Caco-2 (cell line): ENCODE measurements around the gene VTI1A. TPM values are rescaled to one million over a fixed set of nuclear protein-coding genes. Genes with fewer than 3 reads are reported as not detected.

ENCODE experiments used
- BruUV-seq: library from RNA; stranded (reverse); fragments of 400-500 nt; replicated peaks from 2 replicates; lab custom pipeline; 2021; lab: Mats Ljungman, UMichigan
- CTCF ChIA-PET: fragments of 300-600 bp; sonication (Branson Sonifier 250); formaldehyde crosslinking; loops from one replicate; lab custom pipeline; 2022; ENCODE audit warnings: antibody characterized with exemption; lab: Charles Lee
- POLR2A ChIA-PET: fragments of 300-600 bp; sonication (Branson Sonifier 250); formaldehyde crosslinking; loops from one replicate; lab custom pipeline; 2022; ENCODE audit warnings: antibody characterized with exemption; lab: Charles Lee
- DNase-seq, 2 experiments: peaks; one replicate each; pipeline versions ENCODE4 v3.0.0 to v3.0.0-alpha.2; 2020 to 2022
- H3K27me3 ChIP-seq: replicated peaks from 2 replicates; pipeline ENCODE4 v1.6.0; 2011; ENCODE audit warnings: low read length; ENCODE audit not compliant: control insufficient read depth, insufficient read depth
- H3K36me3 ChIP-seq: 2 replicates; pipeline ENCODE4 v1.5.1; 2011; ENCODE audit warnings: low read length; ENCODE audit not compliant: control insufficient read depth, insufficient read depth
- H3K4me1 ChIP-seq: fragments of 250-450 bp; sonication (Bioruptor Pico); 2 replicates; pipeline ENCODE4 v1.5.1; 2020; ENCODE audit warnings: mild to moderate bottlenecking
- H3K4me3 ChIP-seq: 2 replicates; pipeline ENCODE4 v1.5.1; 2011; ENCODE audit warnings: low read depth, mild to moderate bottlenecking, control low read depth, low read length
- H3K9me3 ChIP-seq: fragments of 250-450 bp; sonication (Bioruptor Pico); 2 replicates; pipeline ENCODE4 v1.5.1; 2020; ENCODE audit warnings: mild to moderate bottlenecking, moderate library complexity
- H3K27ac Mint-ChIP-seq: one replicate; pipeline ENCODE4 v1.8.0; 2022; ENCODE audit warnings: mixed read lengths; ENCODE audit not compliant: unreplicated experiment
- H3K27me3 Mint-ChIP-seq: one replicate; pipeline ENCODE4 v1.8.0; 2022; ENCODE audit warnings: mixed read lengths; ENCODE audit not compliant: insufficient read depth, unreplicated experiment
- H3K36me3 Mint-ChIP-seq: one replicate; pipeline ENCODE4 v1.8.0; 2022; ENCODE audit warnings: mild to moderate bottlenecking, mixed read lengths; ENCODE audit not compliant: insufficient read depth, unreplicated experiment
- H3K4me1 Mint-ChIP-seq: one replicate; pipeline ENCODE4 v1.8.0; 2022; ENCODE audit warnings: low read depth, mixed read lengths; ENCODE audit not compliant: unreplicated experiment
- H3K4me3 Mint-ChIP-seq: one replicate; pipeline ENCODE4 v1.8.0; 2022; ENCODE audit warnings: mild to moderate bottlenecking, moderate library complexity, mixed read lengths; ENCODE audit not compliant: unreplicated experiment
- H3K9me3 Mint-ChIP-seq: one replicate; pipeline ENCODE4 v1.8.0; 2022; ENCODE audit warnings: mixed read lengths; ENCODE audit not compliant: unreplicated experiment
- CTCF ChIP-seq, 2 experiments: fragments of 200-600 bp in 1 of 2; IDR thresholded peaks; 1 replicate in 1 of 2; 2 replicates in 1 of 2; pipeline versions ENCODE4 v1.5.1 to v1.8.0; 2011 to 2022; ENCODE audit warnings: antibody characterized with exemption in 1 of 2, control low read depth in 1 of 2, inconsistent platforms in 1 of 2, low read depth in 1 of 2, low read length in 1 of 2, mild to moderate bottlenecking in 1 of 2, moderate library complexity in 1 of 2; ENCODE audit not compliant: insufficient read depth in 1 of 2, severe bottlenecking in 1 of 2, unreplicated experiment in 1 of 2
- intact Hi-C: fragments of 100-400 bp; cut with micrococcal nuclease; formaldehyde crosslinking; loops from one replicate; pipeline ENCODE4 v1.10.0; 2022; ENCODE audit not compliant: unreplicated experiment
- total RNA-seq: library from RNA; stranded (reverse); gene quantifications from 2 replicates; pipeline ENCODE4 v1.2.3, GENCODE V29; 2022

The VTI1A gene
- total RNA-seq, 1 experiment from 2014 or later = 45.6 TPM

GRCh38 chr10:112795067-112795466 lies 348.1 kb downstream of the VTI1A start:
- TF ChIP-seq CTCF (IDR thresholded peaks at IDR 0.05; ENCODE audit: insufficient read depth in 1 of 2, low read depth in 1 of 2, low read length in 1 of 2, severe bottlenecking in 1 of 2, unreplicated experiment in 1 of 2) = no peak
- Histone ChIP-seq H3K27me3 (no peaks in the 10 kb centered on the region), H3K4me3 (no peak overlapping the region), H3K9me3 (no peaks in the 10 kb centered on the region), H3K4me1 (peaks cover 16% of the 10 kb centered on the region; the same call in 1 of the 2 replicates), H3K36me3 (no peaks in the 10 kb centered on the region)
- no peak for DNase-seq
- POLR2A ChIA-PET = no interaction called here
- Mint-ChIP-seq H3K9me3 (peaks cover under 1% of the 10 kb centered on the region), H3K36me3 (peaks cover 5% of the 10 kb centered on the region), H3K27ac (no peak overlapping the region), H3K4me1 (peaks cover 20% of the 10 kb centered on the region), H3K27me3 (no peaks in the 10 kb centered on the region), H3K4me3 (no peak overlapping the region)
- no TSS peak for BruUV-seq
- CTCF ChIA-PET = no interaction called here
- intact Hi-C loops = no loop called here

GRCh38 chr10:112797197-112797596 lies 350.2 kb downstream of the VTI1A start:
- BruUV-seq = no TSS peak
- no peaks in the 10 kb centered on the region for H3K27me3 ChIP-seq
- H3K27ac Mint-ChIP-seq = no peak overlapping the region
- intact Hi-C loops = no loop called here
- TF ChIP-seq CTCF (IDR thresholded peaks at IDR 0.05; ENCODE audit: insufficient read depth in 1 of 2, low read depth in 1 of 2, low read length in 1 of 2, severe bottlenecking in 1 of 2, unreplicated experiment in 1 of 2) = no peak
- H3K9me3 Mint-ChIP-seq = no peaks in the 10 kb centered on the region
- no peak overlapping the region for H3K4me3 ChIP-seq
- H3K36me3 ChIP-seq = no peaks in the 10 kb centered on the region
- no peaks in the 10 kb centered on the region for H3K9me3 ChIP-seq
- H3K4me1 ChIP-seq = peaks cover 16% of the 10 kb centered on the region; the same call in 1 of the 2 replicates
- H3K4me1 Mint-ChIP-seq = peaks cover 26% of the 10 kb centered on the region
- no peaks in the 10 kb centered on the region for H3K27me3 Mint-ChIP-seq
- POLR2A ChIA-PET = no interaction called here
- DNase-seq = no peak
- H3K4me3 Mint-ChIP-seq = no peak overlapping the region
- H3K36me3 Mint-ChIP-seq = peaks cover 5% of the 10 kb centered on the region
- CTCF ChIA-PET = no interaction called here

GRCh38 chr10:112797855-112798254 lies 350.8 kb downstream of the VTI1A start:
- Histone ChIP-seq H3K4me1 (peaks cover 11% of the 10 kb centered on the region; the same call in 1 of the 2 replicates), H3K9me3 (no peaks in the 10 kb centered on the region), H3K4me3 (no peak overlapping the region), H3K27me3 (no peaks in the 10 kb centered on the region), H3K36me3 (no peaks in the 10 kb centered on the region)
- no TSS peak for BruUV-seq
- no peak for TF ChIP-seq CTCF (IDR thresholded peaks at IDR 0.05; ENCODE audit: insufficient read depth in 1 of 2, low read depth in 1 of 2, low read length in 1 of 2, severe bottlenecking in 1 of 2, unreplicated experiment in 1 of 2)
- Mint-ChIP-seq H3K9me3 (no peaks in the 10 kb centered on the region), H3K27me3 (no peaks in the 10 kb centered on the region), H3K4me3 (no peak overlapping the region), H3K27ac (no peak overlapping the region), H3K36me3 (peaks cover 5% of the 10 kb centered on the region), H3K4me1 (peaks cover 24% of the 10 kb centered on the region)
- intact Hi-C loops = no loop called here
- ChIA-PET POLR2A (no interaction called here), CTCF (no interaction called here)
- no peak for DNase-seq
